Cardiac muscle cell (in vitro differentiated cells and primary cell): ENCODE results near the gene ZNF536. TPM values are rescaled to one million over a fixed set of nuclear protein-coding genes. Genes with fewer than 3 reads are reported as not detected.

ENCODE experiments used
- DNase-seq, 2 donors: peaks; one replicate each; pipeline versions ENCODE4 v3.0.0 to v3.0.0-alpha.2; 2010 to 2017; ENCODE audit warnings: low read depth in 1 of 2, low spot score in 1 of 2
- H3K27ac ChIP-seq: fragments of 200-600 bp; sonication (generic); 2 replicates; pipeline ENCODE4 v1.5.1; 2016
- H3K27me3 ChIP-seq: fragments of 200-600 bp; sonication (generic); 2 replicates; pipeline ENCODE4 v1.6.0; 2016; ENCODE audit warnings: control low read depth
- H3K36me3 ChIP-seq: fragments of 200-600 bp; sonication (generic); 2 replicates; pipeline ENCODE4 v1.5.1; 2016; ENCODE audit warnings: control low read depth
- H3K4me1 ChIP-seq: fragments of 200-600 bp; sonication (generic); 2 replicates; pipeline ENCODE4 v1.8.1; 2017; ENCODE audit warnings: low read depth, mild to moderate bottlenecking, mixed run types
- H3K4me3 ChIP-seq: fragments of 200-600 bp; sonication (generic); 2 replicates; pipeline ENCODE4 v1.5.1; 2016; ENCODE audit warnings: mild to moderate bottlenecking
- H3K9me3 ChIP-seq: fragments of 200-600 bp; sonication (generic); 2 replicates; pipeline ENCODE4 v1.5.1; 2017; ENCODE audit warnings: low read depth, mild to moderate bottlenecking, control low read depth
- polyA plus RNA-seq: library from polyadenylated mRNA; unstranded; fragments of >200 nt; fragmentation: Nextera tagmentation; extraction: Ambion mirVana; gene quantifications from 2 replicates; pipeline ENCODE4 v1.2.1, GENCODE V29; 2016
- total RNA-seq: library from RNA; depleted of rRNA; stranded (reverse); fragments of >200 nt; gene quantifications from 2 replicates; pipeline ENCODE4 v1.2.3, GENCODE V29; 2016
- TF ChIP-seq, protein P1 (sequence below): IDR thresholded peaks from 2 replicates; pipeline ENCODE4 v1.5.1; 2012; ENCODE audit warnings: low read depth, mild to moderate bottlenecking, low read length

The ZNF536 gene
- total RNA-seq (0.25 and 0.39 TPM in 2 replicates), polyA plus RNA-seq (0.12 TPM in 1 of 2 replicates, not detected in the other)

DNA sequence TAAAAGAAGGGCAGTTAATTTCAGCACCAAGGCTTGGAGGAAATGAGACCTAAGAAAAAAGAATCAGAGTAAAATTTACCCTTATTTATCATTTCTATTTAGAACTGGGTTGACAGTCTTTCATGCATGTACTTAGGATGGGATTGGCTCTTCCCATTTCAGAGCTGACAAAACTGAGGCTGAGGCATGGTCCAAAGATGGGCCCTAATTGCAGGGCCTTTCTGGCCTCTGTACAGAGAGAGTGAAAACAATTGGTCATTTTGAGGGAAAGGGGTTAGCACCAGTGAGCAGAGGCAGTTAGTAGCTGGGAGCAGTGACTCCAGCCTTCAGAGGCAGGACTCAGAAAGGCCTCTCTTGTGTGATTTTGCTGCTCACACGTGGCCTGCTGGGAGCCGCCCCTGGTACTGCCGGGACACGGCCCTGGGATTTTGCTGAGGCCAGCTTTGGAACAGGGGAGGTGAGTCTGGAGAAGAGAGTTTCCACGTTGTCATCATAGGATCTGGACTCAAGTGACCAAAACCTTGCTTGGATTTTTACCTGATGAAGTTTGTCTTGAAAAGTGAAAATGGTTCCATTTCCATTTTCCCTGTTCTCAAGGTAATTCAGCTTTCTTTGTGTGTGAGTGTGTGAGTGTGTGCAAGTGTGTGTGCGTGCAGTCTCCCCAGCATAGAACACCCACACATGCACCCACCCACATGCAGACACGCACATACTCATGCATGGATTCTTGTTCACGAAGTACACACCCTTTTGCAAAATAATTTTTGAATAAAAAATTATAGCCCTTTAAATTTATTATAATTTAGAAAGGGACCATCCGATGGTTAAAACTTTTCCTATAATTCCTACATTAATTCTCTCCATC lies at the start of gene ZNF536:
ZNF536 (plus strand) TSS at position 425 of the 865 bp plus-strand sequence. CDS start 71,179 bp downstream, outside the sequence.
- no peak within 1 kb of the TSS for H3K27ac ChIP-seq

DNA sequence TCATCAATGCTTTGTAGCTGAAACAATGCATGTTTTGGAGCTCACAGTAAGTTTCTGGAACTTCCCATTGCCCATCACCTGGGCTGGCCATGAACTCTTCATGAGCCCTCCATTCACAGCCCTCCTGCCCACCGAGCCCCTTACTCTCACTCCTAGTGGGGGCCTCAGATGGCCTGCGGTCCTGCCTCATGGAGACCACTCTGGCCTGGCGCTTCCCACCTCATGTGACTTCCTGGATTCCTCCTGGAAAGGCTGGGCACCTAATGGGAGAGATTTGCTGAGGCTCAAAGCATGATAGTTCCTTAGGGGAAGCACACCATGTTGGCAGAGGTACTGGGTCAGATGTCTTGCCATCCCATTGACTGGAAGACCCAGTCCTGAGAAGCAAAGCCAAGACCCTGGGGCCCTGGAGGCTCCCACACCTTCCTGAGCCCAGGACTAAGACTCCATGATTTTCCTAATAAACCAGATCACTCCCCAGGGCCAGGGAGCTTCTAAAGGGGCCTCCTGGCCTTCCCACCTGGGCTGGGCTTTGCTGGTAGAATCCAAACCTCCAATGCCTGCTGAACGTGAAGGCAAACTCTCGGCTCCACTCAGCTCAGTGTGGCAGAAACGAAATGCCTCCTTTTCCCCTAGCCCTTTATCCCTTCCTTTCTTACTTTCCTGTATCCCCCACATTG lies 49.4 kb upstream of the ZNF536 start:
- no peak for DNase-seq
- Histone ChIP-seq H3K27ac (no peak overlapping the region), H3K9me3 (no peaks in the 10 kb centered on the region), H3K36me3 (no peaks in the 10 kb centered on the region), H3K4me1 (no peaks in the 10 kb centered on the region), H3K4me3 (no peak overlapping the region), H3K27me3 (no peaks in the 10 kb centered on the region)
- TF ChIP-seq, protein P1, sequence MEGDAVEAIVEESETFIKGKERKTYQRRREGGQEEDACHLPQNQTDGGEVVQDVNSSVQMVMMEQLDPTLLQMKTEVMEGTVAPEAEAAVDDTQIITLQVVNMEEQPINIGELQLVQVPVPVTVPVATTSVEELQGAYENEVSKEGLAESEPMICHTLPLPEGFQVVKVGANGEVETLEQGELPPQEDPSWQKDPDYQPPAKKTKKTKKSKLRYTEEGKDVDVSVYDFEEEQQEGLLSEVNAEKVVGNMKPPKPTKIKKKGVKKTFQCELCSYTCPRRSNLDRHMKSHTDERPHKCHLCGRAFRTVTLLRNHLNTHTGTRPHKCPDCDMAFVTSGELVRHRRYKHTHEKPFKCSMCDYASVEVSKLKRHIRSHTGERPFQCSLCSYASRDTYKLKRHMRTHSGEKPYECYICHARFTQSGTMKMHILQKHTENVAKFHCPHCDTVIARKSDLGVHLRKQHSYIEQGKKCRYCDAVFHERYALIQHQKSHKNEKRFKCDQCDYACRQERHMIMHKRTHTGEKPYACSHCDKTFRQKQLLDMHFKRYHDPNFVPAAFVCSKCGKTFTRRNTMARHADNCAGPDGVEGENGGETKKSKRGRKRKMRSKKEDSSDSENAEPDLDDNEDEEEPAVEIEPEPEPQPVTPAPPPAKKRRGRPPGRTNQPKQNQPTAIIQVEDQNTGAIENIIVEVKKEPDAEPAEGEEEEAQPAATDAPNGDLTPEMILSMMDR, result no peak

More for the DNA sequence above, at the start of gene ZNF536:
- H3K36me3 ChIP-seq, result no peaks in the 10 kb centered on the region
- TF ChIP-seq, protein P1, result no peak
- no peak within 1 kb of the TSS for H3K4me3 ChIP-seq
- no peaks in the 10 kb centered on the region for H3K4me1 ChIP-seq
- H3K27me3 ChIP-seq, result peaks cover 83% of the 10 kb centered on the region
- DNase-seq, result no peak
- H3K9me3 ChIP-seq, result no peaks in the 10 kb centered on the region

DNA sequence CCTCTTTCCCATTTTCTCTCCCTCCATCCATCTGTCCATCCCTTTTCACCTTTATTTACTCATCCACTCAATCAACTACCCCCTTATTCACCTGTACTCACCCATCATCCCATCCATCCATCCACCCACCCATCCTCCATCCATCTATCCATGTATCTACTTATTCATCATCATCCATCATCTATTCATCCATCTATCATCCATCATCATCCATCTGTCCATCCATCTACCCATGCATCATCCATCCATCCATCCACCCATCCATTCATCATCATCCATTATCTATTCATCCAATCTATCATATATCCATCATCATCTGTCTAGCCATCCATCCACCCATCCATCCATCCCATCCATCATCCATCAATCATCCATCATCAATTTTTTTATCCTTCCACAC lies 48.3 kb upstream of the ZNF536 start:
- no peaks in the 10 kb centered on the region for H3K36me3 ChIP-seq
- H3K9me3 ChIP-seq, result no peaks in the 10 kb centered on the region
- H3K4me1 ChIP-seq, result no peaks in the 10 kb centered on the region
- no peaks in the 10 kb centered on the region for H3K27me3 ChIP-seq
- H3K27ac ChIP-seq, result no peak overlapping the region
- TF ChIP-seq, protein P1, result no peak
- H3K4me3 ChIP-seq, result no peak overlapping the region
- DNase-seq, result no peak

DNA sequence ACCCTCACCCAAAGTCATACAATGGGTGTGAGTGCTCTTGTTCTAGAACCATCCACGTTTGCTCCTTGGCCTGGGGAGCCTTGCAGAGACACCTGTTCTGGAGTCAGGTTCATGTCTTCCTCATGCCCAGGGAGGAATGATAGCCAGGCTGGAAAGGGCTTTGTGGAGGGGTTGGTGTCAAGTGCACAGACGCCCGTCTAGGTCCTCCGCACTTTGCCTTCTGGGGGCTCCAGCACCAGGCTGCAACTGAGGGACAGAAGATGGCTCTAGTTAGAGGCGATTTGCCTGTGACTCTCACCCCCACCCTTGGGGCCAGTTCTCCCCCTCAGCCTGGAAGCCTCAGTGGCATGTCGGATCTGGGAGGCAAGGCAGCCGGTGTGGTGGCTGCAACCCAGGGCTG lies 47.2 kb upstream of the ZNF536 start:
- no peak overlapping the region for H3K27ac ChIP-seq
- no peak for DNase-seq
- H3K4me1 ChIP-seq, result no peaks in the 10 kb centered on the region
- H3K27me3 ChIP-seq, result no peaks in the 10 kb centered on the region
- TF ChIP-seq, protein P1, result no peak
- H3K36me3 ChIP-seq, result no peaks in the 10 kb centered on the region
- no peak overlapping the region for H3K4me3 ChIP-seq
- H3K9me3 ChIP-seq, result no peaks in the 10 kb centered on the region

DNA sequence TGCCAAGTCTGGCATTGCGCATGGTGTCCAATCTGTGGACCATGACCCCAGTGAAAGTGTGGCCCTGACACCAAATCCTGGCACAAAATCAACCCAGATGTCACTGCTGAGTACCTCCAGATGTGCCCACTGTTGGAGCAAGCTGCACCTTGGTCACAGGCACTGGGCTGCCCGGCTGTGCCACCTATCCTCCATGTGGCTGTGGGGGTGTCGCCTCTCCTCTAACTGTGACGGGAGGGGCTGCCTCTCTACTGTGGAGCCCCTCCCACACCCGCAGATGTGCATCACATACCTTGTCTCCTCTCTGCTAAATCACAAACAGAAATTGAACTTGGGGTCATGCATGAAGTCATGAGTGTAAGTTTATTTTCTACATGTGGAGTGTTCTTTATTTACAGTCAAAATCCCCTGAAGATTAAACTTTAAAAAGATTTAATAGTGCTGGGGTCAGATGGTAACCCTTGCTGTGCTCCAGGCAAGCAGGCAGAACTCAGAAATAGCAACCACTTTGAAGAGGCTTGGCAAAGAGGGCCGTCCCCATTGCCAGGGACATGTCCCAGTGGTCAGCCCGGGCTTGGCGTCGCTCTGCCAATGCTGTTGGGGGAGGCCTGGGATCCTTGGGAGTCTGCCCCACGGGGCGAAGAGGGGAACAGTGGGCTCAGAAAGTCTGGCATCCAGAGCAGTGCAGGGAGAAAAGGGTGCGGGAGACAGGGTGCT lies 46.4 kb upstream of the ZNF536 start:
- Histone ChIP-seq H3K4me3 (no peak overlapping the region), H3K4me1 (no peaks in the 10 kb centered on the region), H3K27ac (no peak overlapping the region), H3K36me3 (no peaks in the 10 kb centered on the region), H3K9me3 (no peaks in the 10 kb centered on the region), H3K27me3 (no peaks in the 10 kb centered on the region)
- TF ChIP-seq, protein P1, result no peak
- no peak for DNase-seq
